ENCODE measurements around the gene CSKMT.

DNA sequence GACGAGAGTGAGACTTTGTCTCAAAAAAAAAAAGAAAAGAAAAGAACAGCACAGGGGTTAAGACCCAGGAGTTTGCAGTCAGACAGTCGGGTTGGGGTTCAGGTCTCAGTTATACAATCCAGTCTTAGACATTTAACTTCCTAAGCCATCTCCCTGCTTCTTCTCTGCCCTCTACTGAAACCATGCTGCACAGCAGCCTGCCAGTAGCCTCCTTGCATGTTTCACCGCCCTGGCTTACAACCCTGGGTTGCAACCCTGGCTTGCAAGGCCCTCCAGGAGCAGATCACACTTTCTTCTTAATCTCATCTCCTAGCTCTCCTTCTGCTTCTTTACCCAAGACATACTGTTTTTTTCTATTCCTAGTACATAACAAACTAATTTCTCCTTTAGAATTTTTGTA is 37.4 kb upstream of the CSKMT start:
- TF ChIP-seq, protein P1, sequence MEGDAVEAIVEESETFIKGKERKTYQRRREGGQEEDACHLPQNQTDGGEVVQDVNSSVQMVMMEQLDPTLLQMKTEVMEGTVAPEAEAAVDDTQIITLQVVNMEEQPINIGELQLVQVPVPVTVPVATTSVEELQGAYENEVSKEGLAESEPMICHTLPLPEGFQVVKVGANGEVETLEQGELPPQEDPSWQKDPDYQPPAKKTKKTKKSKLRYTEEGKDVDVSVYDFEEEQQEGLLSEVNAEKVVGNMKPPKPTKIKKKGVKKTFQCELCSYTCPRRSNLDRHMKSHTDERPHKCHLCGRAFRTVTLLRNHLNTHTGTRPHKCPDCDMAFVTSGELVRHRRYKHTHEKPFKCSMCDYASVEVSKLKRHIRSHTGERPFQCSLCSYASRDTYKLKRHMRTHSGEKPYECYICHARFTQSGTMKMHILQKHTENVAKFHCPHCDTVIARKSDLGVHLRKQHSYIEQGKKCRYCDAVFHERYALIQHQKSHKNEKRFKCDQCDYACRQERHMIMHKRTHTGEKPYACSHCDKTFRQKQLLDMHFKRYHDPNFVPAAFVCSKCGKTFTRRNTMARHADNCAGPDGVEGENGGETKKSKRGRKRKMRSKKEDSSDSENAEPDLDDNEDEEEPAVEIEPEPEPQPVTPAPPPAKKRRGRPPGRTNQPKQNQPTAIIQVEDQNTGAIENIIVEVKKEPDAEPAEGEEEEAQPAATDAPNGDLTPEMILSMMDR (IDR thresholded peaks at IDR 0.05): no peak
- no peak for TF ChIP-seq POLR2A (IDR thresholded peaks at IDR 0.05)
